Karpas-422 (cell line): Measurements from ENCODE around the gene TAS1R3. TPM values are rescaled to one million over a fixed set of nuclear protein-coding genes. Genes with fewer than 3 reads are reported as not detected.

ENCODE experiments used
- DNase-seq: peaks from one replicate; pipeline ENCODE4 v3.0.0-alpha.2; 2015
- H2AFZ ChIP-seq: fragments of 200-600 bp; sonication (generic); 2 replicates; pipeline ENCODE4 v1.6.1; 2014; ENCODE audit warnings: antibody characterized with exemption, low read length, mixed read lengths
- H3K27ac ChIP-seq: fragments of 200-600 bp; sonication (generic); 2 replicates; pipeline ENCODE4 v1.5.1; 2014; ENCODE audit warnings: mild to moderate bottlenecking, low read length, moderate library complexity
- H3K27me3 ChIP-seq: fragments of 200-600 bp; sonication (generic); 2 replicates; pipeline ENCODE4 v1.6.1; 2014; ENCODE audit warnings: low read length, mixed read lengths
- H3K36me3 ChIP-seq: fragments of 200-600 bp; sonication (generic); 2 replicates; pipeline ENCODE4 v1.6.1; 2014; ENCODE audit warnings: low read length, mixed read lengths; ENCODE audit not compliant: insufficient read depth
- H3K4me1 ChIP-seq: fragments of 200-600 bp; sonication (generic); 2 replicates; pipeline ENCODE4 v1.6.1; 2014; ENCODE audit warnings: mild to moderate bottlenecking, low read length, mixed read lengths
- H3K4me2 ChIP-seq: fragments of 200-600 bp; sonication (generic); 2 replicates; pipeline ENCODE4 v1.6.1; 2014; ENCODE audit warnings: low read length, low read depth, mild to moderate bottlenecking; ENCODE audit not compliant: poor library complexity, severe bottlenecking
- H3K4me3 ChIP-seq: fragments of 200-600 bp; sonication (generic); 2 replicates; pipeline ENCODE4 v1.5.1; 2014; ENCODE audit warnings: mild to moderate bottlenecking, antibody characterized with exemption, low read length, mixed read lengths
- H3K79me2 ChIP-seq: fragments of 200-600 bp; sonication (generic); 2 replicates; pipeline ENCODE4 v1.6.1; 2014; ENCODE audit warnings: mild to moderate bottlenecking, low read length, mixed read lengths
- H3K9ac ChIP-seq: fragments of 200-600 bp; sonication (generic); 2 replicates; pipeline ENCODE4 v1.6.0; 2014; ENCODE audit warnings: low read length
- H3K9me2 ChIP-seq: fragments of 200-600 bp; sonication (generic), shearing (Covaris generic); replicated peaks from 2 replicates; pipeline ENCODE4 v1.6.0; 2014; ENCODE audit warnings: mild to moderate bottlenecking, low read length, moderate library complexity; ENCODE audit not compliant: insufficient read depth
- H3K9me3 ChIP-seq: fragments of 300-700, 200-600 bp; sonication (generic); 2 replicates; pipeline ENCODE4 v1.6.1; 2014; ENCODE audit warnings: low read length, mixed read lengths
- H4K20me1 ChIP-seq: fragments of 200-600 bp; sonication (generic); 2 replicates; pipeline ENCODE4 v1.6.1; 2014; ENCODE audit warnings: mild to moderate bottlenecking, antibody characterized with exemption, low read length, low read depth; ENCODE audit not compliant: insufficient read depth
- total RNA-seq: library from RNA; depleted of rRNA; stranded (reverse); fragments of >200 nt; shearing (Covaris generic); gene quantifications from 2 replicates; pipeline ENCODE4 v1.2.3, GENCODE V29; 2014; ENCODE audit warnings: low replicate concordance

Gene TAS1R3
- total RNA-seq, 1 experiment from 2014 or later, result 49.2 TPM

- DNase-seq, result no peak
- peaks cover 3% of the 10 kb centered on the region for H3K4me1 ChIP-seq
- H3K4me2 ChIP-seq, result no peak overlapping the region
- no peak overlapping the region for H3K4me3 ChIP-seq
- no peak overlapping the region for H3K27ac ChIP-seq
- no peaks in the 10 kb centered on the region for H3K79me2 ChIP-seq
- no peaks in the 10 kb centered on the region for H3K9me2 ChIP-seq
- no peaks in the 10 kb centered on the region for H3K27me3 ChIP-seq
- no peaks in the 10 kb centered on the region for H4K20me1 ChIP-seq
- no peak overlapping the region for H3K9ac ChIP-seq
- no peaks in the 10 kb centered on the region for H3K36me3 ChIP-seq
- H3K9me3 ChIP-seq, result peaks cover 4% of the 10 kb centered on the region; the same call in 1 of the 2 replicates
- H2AFZ ChIP-seq, result no peak overlapping the region
Observed at GRCh38 chr1:1286313-1287261, 44.5 kb upstream of the TAS1R3 start.

GRCh38 chr1:1287288-1288110, 43.6 kb upstream of the TAS1R3 start:
- no peaks in the 10 kb centered on the region for H3K27me3 ChIP-seq
- H3K9ac ChIP-seq, result no peak overlapping the region
- DNase-seq, result no peak
- no peak overlapping the region for H3K4me3 ChIP-seq
- H3K4me2 ChIP-seq, result no peak overlapping the region
- no peaks in the 10 kb centered on the region for H3K79me2 ChIP-seq
- no peak overlapping the region for H3K27ac ChIP-seq
- H3K9me3 ChIP-seq, result peaks cover 4% of the 10 kb centered on the region; the same call in 1 of the 2 replicates
- no peaks in the 10 kb centered on the region for H4K20me1 ChIP-seq
- peaks cover 3% of the 10 kb centered on the region for H3K4me1 ChIP-seq
- H3K9me2 ChIP-seq, result no peaks in the 10 kb centered on the region
- H2AFZ ChIP-seq, result no peak overlapping the region
- no peaks in the 10 kb centered on the region for H3K36me3 ChIP-seq

GRCh38 chr1:1290238-1290731, 40.8 kb upstream of the TAS1R3 start:
- H3K4me2 ChIP-seq, result no peak overlapping the region
- peak; percentile 71 for DNase-seq
- no peaks in the 10 kb centered on the region for H3K9me2 ChIP-seq
- H3K9me3 ChIP-seq, result peaks cover 4% of the 10 kb centered on the region; the same call in 1 of the 2 replicates
- no peak overlapping the region for H3K27ac ChIP-seq
- H2AFZ ChIP-seq, result no peak overlapping the region
- H3K36me3 ChIP-seq, result no peaks in the 10 kb centered on the region
- H3K4me1 ChIP-seq, result no peaks in the 10 kb centered on the region
- no peak overlapping the region for H3K9ac ChIP-seq
- H4K20me1 ChIP-seq, result no peaks in the 10 kb centered on the region
- no peaks in the 10 kb centered on the region for H3K27me3 ChIP-seq
- no peak overlapping the region for H3K4me3 ChIP-seq
- H3K79me2 ChIP-seq, result no peaks in the 10 kb centered on the region

GRCh38 chr1:1291023-1291528, 40.0 kb upstream of the TAS1R3 start:
- Histone ChIP-seq H3K9me2 (no peaks in the 10 kb centered on the region), H4K20me1 (no peaks in the 10 kb centered on the region), H3K9me3 (peaks cover 4% of the 10 kb centered on the region; the same call in 1 of the 2 replicates), H3K27ac (no peak overlapping the region), H3K9ac (no peak overlapping the region), H3K4me1 (no peaks in the 10 kb centered on the region), H3K4me3 (no peak overlapping the region), H3K36me3 (no peaks in the 10 kb centered on the region), H3K4me2 (no peak overlapping the region), H3K79me2 (no peaks in the 10 kb centered on the region), H2AFZ (no peak overlapping the region), H3K27me3 (no peaks in the 10 kb centered on the region)
- DNase-seq, result no peak

- Histone ChIP-seq H3K4me3 (no peak overlapping the region), H2AFZ (no peak overlapping the region), H3K79me2 (no peaks in the 10 kb centered on the region), H3K27me3 (no peaks in the 10 kb centered on the region), H3K9me2 (no peaks in the 10 kb centered on the region), H3K9ac (no peak overlapping the region), H4K20me1 (no peaks in the 10 kb centered on the region), H3K27ac (no peak overlapping the region), H3K9me3 (peaks cover 4% of the 10 kb centered on the region; the same call in 1 of the 2 replicates), H3K4me1 (no peaks in the 10 kb centered on the region), H3K36me3 (no peaks in the 10 kb centered on the region), H3K4me2 (no peak overlapping the region)
- peak; percentile 91 for DNase-seq
Observed at GRCh38 chr1:1291548-1292441, 39.3 kb upstream of the TAS1R3 start.

GRCh38 chr1:1292442-1292779, 38.7 kb upstream of the TAS1R3 start:
- H4K20me1 ChIP-seq, result no peaks in the 10 kb centered on the region
- H3K4me3 ChIP-seq, result no peak overlapping the region
- no peaks in the 10 kb centered on the region for H3K27me3 ChIP-seq
- no peak overlapping the region for H3K4me2 ChIP-seq
- H2AFZ ChIP-seq, result no peak overlapping the region
- no peaks in the 10 kb centered on the region for H3K79me2 ChIP-seq
- H3K9me3 ChIP-seq, result peaks cover 3% of the 10 kb centered on the region; the same call in 1 of the 2 replicates
- no peak overlapping the region for H3K27ac ChIP-seq
- H3K9me2 ChIP-seq, result no peaks in the 10 kb centered on the region
- H3K4me1 ChIP-seq, result no peaks in the 10 kb centered on the region
- no peak for DNase-seq
- H3K36me3 ChIP-seq, result no peaks in the 10 kb centered on the region
- H3K9ac ChIP-seq, result no peak overlapping the region

GRCh38 chr1:1292851-1293250, 38.2 kb upstream of the TAS1R3 start:
- Histone ChIP-seq H3K9ac (no peak overlapping the region), H3K27me3 (no peaks in the 10 kb centered on the region), H4K20me1 (no peaks in the 10 kb centered on the region), H3K36me3 (no peaks in the 10 kb centered on the region), H3K9me3 (no peaks in the 10 kb centered on the region; the same call in 1 of the 2 replicates), H3K4me2 (no peak overlapping the region), H3K4me1 (no peaks in the 10 kb centered on the region), H3K27ac (no peak overlapping the region), H3K79me2 (no peaks in the 10 kb centered on the region), H3K9me2 (no peaks in the 10 kb centered on the region), H3K4me3 (no peak overlapping the region), H2AFZ (no peak overlapping the region)
- DNase-seq, result no peak
